ENCODE measurements around the gene SPARC.

Gene SPARC

DNA sequence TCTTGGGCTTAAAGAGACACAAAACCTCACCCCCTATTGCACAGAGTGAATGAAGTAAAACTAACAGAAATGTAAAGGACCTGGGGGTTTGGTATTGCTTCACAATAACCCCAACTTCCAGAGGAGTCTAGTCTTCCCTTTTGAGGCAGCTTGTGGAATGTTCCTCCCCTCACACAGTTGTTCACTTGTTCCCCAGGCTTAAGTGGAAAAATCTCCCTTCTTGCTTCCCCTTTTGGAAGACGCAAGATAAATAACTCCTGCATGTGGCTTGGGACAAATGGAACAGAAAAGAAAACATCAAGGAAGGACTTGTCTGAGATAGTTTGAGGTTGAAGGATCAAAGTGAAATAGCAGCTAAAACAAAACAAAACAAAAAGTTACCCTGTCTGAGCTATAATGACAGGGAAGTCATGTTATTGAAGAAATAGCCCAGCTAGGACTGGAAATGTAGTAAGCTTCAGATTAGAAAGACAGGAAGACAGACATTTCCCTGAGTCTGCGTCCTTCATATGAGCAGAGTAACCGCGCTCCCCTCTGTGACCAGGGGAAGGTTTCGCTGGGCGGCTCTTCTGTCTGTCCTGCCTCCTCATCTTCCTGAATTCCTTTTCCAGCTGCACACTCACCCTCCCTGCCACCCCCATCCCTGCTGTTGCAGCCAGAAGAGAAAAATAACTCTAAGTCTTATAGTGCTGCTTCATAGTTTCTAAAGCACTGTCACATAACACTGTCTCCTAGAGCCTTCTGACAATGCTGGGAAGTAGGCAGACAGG is 8.8 kb downstream of the SPARC start:
- no peak for DNase-seq

DNA sequence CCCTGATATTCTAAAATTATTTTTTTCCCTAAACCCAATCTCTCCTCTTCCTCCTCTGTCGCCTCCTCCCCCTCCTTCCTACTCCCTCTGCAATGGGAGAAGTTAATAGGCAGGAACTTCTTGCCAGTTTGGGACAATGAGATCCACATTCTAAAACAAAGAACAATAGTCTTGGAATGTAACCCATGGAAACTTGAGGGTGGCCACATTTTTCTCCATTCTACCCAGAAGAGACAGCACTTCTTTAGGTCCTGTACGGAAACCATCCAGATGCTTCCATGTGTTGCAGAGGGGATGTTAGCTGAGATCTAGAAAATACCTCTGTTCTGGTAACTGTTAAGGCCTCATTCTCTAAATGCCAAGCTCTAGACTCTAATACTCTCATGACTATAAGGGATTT is 10.0 kb downstream of the SPARC start:
- no peak for DNase-seq

DNA sequence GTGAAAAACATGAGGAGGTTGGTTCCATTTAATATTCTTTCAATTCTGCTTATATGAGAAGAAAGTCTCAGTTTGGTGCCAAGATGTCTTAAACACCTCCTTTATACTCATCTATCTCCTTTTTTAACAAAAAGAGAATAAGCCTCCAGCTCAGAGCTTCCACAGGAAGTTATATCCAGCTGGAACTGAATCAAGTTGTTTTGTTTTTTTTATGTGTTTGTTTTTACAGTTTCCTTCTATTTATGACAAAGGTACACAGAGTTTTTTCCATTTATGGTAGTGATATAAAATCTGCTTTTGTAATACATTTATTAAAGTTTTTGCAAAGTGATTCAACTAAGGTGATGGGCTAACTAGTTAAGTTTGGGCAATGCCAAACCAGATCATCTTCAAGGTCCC is 10.4 kb downstream of the SPARC start:
- DNase-seq: no peak

DNA sequence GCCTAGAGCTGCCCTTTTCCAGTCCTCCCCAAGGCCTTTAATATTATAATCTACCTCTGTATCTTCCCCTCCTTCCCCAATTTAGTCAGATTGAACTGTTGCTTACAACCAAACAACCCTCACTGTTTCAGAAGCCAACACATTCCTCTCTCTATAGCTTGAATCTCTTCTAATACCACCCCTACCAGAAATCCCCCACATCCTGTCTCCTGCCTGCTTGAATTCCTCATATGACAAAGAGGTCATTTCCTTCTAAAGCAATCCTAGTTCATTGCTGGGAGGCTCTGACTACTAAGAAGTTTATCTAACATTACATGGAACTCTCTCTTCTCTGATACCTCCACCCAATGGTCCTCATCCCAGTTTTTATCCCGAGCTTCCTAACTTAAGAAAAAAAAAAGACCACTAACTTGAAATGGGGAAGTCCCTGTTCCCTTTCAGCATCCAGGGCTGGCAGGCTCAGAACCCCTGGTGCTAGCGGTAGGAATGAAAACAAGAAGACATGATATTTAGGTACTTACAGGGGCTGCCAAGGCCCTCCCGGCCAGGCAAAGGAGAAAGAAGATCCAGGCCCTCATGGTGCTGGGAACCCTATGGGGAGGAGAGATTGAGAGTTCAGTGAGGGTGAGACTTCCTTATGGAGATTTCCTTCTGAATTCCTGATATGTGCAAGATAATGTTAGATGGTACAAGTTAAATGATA is 11.0 kb downstream of the SPARC start:
- DNase-seq: no peak

DNA sequence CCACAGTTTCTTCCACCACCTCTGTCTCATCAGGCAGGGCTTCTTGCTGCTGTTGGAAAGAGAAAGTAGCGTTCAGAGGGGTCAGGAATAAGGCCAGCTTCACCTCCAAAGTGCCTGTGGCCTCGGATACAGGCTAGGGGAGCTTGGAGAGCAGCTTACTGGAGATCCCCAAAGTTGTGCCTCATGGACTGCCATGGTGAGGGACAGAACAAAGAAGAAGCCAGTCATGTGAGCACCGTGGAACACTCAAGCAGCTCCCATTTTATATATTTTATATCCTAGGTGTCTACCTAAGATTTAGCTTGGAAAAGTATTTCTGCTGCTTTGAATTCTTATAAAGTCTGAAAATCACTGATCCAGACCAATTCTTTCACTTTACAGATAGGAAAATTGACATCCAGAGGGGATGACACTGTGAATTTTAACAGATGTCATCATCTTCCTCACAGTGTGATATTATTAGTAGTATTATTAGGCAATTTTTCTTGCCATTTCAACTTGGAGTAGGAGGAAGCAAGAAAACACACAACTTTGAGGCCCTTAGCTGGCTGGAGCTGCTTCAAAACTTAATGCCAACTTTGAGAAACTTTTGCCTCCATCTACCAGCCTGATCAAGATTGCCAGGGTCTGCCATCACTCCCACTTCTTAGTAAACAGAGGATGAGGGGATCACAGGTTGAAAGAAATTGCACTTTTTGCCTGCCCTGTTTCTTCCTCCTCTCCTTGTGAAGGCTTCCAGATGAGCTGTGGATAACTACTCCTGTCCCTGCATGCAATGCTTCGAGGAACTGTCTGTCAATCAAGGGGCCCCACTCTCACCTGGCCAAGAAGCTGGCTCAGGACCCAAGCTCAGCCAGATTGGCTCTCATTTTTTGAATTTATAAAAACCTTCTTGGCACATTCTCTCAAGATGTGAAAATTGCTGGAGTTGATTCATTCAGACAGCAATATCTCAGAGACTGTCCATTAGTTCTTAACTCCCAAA is 11.8 kb downstream of the SPARC start:
- DNase-seq: no peak

DNA sequence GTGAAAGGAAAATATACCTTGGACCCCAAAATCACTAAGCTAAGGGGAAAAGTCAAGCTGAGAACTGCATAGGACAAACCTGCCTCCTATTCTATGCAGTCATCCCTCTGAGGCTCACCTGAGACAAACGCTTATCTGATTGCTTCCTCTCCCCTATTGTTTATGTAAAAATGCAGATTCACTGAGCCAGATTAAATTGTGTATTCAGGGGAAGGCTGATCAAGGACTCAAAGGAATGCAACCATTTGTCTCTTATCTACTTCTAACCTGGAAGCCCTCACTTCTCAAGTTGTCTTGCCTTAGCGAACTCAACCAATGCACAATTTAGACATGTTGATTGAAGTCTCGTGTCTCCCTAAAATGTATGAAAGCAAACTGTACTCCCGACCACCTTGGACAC is 13.3 kb downstream of the SPARC start:
- DNase-seq: no peak

DNA sequence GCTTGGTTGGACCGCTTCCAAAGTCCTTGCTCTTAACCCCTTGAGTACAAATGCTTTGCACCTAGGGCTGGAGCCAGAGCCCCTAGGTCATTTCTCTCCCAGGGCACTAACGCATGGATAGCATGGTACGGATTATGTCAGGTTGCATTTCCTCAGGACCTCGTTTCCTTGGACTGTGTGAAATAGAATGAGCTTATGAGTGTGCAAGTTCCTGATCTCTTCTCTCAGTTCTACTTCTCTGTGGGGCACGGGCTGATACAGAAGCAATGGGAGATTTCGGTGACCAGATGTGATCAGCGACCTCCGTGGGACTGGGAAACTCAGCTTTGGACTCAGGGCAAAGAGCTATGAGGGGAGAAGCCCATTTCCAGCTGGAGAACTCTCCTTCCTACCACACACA is 14.2 kb downstream of the SPARC start:
- no peak for DNase-seq

DNA sequence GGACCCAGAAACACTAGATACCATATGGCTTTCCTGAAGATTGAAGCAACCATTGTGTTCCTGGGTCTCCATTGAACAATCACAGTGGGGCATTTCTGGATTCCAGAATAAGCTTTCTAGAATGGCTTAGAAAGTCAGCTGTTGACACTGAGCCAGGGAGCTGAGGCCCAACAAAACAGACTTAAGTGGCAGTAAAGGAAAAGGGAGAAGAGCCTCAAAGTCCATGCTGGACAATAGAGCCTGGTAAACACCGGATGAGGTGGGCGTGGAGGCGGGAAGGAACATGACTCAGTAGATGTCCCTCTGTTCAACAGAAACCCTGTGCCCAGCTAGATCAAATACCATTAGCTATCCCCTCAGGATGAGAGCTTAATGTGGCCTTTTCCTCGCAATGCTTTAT is 14.8 kb downstream of the SPARC start:
- no peak for DNase-seq

DNA sequence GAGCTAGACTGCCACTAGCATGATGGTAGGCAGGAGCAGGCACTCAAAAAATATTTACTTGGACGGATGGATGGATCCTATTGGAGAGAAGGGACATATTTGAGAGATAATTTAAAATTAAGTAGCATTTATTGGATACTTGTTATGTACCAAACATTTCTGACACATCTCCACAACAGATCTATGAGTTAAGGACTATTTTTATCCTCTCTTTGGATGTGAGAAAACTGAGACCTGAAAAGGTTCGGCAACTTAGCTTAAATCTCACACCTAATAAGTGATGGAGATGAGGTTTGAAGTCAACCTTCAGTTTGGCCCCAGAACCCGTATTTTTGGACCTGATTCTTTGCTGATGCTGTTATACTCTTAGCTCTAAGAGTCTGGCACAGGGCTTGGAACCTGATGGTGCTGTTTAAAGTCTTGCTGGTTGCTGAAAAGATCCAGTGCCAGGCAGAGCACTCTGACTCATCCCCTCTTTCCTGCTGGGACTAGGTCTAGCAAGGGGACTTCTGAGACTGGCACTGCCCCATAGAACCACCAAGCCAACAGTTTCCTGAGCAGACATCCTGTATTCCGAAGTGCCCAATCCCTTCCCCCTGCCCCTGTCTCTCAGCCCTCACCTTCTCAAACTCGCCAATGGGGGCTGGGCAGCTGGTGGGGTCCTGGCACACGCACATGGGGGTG is 15.6 kb downstream of the SPARC start:
- DNase-seq: no peak

DNA sequence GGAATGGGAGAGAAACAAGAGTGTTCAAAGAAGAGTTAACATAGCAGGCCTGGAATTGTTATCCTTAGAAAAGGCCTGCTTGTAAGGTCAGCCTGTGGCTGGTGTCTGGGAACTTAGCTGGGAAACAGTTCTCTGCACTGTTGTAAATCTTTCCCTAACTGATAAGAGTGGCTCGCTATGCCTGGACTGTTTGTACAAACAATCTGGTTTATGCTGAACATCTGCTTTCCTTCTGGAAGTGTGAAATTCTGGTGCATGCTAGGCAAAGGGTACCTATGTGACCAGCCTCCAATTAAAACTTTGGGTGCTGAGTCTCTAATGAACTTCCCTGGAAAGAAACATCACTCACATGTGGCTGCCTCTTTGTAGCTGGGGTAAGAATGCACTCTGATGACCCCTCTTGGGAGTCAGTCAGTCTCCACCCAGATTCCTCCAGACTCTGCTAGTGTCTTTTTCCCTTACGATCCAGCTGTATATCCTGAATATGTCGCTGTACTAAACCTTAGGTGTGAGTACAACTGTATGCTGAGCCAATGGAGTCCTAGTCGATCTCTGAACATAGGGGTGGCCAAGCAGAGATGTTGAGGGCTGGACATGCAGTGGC is 16.5 kb downstream of the SPARC start:
- DNase-seq: no peak

DNA sequence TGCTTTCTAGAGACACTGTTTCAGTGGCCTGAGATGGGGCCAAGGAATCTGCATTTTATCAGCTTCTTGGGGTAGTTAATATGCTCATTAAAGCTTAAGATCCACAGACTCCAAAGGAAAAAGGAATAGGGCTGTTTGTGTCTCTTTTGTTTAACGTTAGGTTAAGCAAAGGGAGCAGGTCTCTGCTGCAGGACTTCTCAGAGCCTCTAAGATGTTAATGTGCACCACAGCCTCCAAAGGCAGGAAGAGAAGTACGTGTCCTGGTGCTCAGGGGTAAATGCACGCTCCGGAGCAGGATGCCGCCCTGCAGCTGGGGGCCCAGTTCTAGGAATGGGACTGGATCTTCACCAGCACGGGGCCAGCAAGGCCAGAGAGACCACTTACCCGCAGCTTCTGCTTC is 19.6 kb downstream of the SPARC start:
- DNase-seq: no peak

DNA sequence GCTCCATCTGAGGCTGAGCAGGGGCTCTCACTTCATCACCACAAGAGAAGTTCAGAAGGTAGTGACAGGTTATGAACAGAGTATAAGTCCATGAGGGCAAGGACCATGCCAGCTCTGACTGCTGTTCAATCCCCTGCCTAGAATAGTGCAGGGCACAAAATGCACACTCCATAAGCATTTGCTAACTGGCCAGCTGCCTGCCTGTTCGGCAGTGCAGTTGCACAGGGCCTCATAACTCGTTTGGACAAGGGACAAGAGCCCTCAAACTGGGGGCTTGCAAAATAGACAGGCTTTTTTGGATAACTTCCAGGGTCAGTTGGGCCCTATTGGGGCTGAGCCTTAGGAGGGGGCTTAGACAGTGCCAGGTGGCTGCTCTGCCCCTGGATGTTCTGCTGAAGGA is 21.1 kb downstream of the SPARC start:
- DNase-seq: no peak

DNA sequence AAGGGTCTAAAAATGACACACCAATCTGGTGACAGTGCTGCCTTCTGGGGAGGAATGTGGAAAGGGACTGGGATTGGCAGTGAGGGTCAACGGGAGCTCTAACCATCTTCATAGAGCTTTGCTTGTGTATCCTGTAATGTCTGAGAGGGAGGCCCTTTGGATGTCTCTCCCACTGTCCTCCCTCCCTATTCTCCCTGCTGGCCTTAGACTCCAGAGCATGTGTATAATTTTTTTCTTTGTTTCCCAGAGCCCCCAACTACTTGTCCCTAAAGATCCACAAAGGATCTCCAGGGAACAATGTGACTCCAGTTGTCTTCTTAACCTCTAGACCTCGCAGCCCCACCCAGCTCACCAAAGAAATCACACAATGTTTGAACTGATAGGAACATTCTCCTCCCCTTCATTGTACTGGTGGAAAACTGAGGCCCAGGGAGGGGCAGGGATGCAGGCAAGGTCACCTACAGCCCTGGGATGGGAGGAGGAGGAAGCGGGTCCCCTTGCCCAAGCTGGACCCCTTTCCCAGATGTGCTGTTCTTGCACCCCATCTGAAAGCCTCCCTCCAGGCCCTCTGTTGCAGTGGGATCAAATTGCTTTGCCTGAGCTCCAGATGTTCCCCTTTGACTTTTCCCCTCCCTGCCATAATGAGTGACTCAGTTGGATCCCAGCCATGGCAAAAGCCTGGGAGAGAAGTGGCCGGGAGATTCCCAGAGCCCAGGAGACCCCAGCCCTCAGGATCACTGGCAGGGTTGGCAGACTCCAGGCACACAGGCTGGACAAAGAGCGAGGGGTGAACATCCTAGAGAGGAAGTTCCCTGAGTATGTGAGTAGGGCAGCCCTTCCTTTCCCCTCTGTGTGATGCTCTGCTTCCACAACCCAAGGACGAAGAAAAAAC is 21.8 kb downstream of the SPARC start:
- DNase-seq: no peak

DNA sequence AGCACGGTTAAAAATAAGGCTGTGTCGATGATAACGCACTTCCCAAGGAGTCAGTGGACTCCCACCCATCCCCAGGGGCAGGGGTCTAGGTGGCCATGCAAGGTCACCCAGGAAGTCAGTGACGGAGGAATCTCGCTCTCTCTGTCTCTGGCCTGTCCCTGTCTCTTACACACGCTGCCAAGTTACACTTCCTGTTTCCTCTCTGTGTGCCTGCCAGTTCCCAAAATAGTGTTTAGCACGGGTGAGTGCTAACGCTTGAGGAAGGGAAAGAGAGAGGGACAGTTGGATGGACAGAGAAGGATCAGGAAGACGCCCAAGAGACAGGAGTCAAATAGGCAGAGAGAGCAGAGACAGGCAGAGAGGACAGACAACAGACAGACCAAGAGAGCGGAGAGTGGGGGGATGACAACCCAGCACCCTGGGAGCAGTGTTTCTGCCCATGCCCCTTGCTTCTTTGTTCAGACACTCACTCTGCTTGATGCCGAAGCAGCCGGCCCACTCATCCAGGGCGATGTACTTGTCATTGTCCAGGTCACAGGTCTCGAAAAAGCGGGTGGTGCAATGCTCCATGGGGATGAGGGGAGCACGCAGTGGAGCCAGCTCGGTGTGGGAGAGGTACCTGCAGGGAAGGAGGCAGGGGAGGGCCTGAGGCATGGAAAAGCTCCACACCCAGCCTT is 23.0 kb downstream of the SPARC start:
- DNase-seq: no peak

DNA sequence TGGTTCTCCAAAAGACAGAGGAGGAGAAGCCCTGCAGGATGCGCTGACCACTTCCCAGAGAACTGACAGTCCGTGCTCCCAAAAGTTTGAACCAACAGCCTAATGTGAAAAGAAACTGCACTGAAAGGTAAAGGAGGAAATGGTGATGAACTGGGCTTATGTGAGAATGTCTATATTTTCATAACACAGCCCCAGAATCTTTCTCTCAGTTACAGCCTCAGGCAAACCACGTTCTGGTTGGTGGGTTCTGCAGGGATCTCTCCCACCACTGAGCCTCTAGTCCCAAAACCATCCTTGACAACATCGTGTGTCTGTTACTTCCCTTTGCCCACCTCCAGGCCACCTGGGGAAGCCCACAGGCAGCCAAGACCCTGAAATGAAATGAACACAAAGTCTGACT is 23.9 kb downstream of the SPARC start:
- DNase-seq: no peak

DNA sequence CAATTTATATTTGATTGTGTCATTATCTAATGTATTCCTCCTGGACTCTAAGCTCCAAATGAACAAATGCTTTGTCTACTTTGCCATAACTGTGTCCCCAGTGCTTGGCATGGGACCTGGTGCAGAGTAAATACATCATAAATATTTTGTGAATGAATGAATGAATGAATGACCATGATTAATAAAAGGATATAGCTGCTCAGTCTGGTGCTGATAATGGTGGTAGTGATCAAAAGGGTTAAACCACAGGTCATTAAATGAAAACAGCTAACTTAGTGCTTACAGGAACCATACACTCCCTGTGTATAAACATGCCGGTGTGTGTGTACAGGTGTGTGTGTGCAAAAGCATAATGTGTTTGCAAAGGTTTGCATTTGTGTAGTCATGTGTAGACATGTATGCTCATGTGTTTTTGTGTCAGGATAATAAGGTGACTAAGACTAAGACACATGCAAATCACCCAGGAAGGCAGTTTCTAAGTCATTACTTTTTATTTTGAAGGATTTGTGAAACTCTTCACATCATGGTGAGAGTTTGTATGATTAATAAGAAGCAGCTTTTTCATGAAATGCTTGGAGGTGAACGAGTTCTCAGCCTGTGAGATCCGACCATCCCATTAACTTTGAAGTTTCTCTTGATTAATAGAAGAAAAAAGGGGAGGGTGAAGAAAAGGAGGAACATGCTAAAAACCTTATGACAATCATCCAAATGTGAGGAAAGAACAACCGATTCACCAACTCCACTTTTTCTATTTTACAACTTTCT is 24.6 kb downstream of the SPARC start:
- DNase-seq: no peak

DNA sequence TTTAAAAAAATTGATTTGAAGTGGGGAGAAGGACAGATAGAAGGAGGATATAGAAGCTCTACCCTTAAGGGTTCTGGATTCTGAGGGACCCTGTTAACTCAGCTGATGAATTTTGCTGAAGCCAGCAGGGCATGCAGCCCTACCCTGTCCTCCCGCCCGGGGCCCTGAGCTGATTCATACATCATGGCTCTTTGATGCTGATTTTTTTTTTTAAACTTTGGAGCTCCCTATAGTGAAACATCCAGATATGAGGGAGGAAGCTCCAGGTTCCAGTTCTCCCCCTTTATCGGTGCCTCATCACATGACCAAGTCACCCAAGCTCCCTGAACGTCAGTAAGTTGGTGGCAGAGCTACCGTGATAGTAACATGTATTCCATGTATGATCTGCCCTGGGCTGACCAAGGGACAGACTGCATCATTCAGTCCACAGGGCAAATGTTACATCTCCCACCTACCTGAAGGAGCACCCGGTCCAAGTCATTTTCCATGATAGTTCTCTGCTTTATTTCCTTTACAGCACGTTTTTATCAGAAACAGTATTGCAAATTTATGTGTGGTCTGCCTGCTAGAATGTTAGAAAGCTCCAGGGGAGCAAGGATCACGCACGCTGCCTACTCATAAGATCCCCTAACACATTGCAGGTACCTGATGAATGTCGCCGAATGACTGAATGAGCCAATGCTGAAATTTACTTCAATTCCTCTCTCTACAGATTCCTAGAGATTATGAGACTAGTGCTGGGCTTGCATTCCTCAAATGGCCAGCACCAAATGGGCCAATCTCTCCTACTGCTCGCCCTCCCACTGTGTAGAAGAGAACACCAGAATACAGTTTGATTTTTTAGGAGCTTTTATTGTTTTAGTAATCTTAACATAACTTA is 25.9 kb downstream of the SPARC start:
- no peak for DNase-seq

DNA sequence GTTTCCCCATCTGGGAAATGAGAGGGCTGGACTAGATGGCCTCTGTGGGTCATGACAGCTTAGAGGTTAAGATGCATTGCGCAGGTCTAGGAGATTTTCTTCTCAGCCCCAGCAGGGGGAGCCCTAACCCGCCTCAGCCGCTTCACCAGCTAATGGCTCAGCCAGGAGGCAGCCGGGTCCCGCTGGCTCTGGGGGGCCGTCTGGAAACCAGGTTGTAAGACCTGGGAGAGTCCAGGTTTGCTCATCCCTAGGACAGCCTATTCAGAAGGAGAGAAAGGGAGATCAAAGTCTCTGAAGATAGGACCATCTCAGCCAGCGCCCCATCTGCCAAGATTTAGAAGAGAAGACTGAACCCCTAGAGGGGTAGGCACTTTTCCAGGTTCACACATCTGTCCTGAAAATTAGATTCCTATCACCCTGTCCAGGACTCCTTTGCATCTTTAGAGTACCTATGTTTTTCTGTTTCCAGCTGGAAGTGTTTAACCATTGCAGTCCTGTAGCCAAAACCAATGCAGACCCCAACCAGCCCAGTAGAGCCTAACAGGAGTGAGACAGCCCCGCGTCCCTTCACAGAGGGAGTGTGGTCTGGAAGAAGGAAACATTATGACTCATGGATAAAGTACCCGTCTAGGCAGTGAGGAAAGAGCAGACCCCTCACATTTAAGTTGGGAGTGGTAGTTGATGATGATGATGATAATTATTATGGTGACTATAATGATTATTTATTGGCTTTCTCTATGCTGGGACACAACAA is 27.5 kb downstream of the SPARC start:
- DNase-seq: peak; percentile 64
